A673 (cell line): ENCODE data around the gene SF3A1. TPM values are rescaled to one million over a fixed set of nuclear protein-coding genes. Genes with fewer than 3 reads are reported as not detected.

ENCODE experiments used
- BruUV-seq: library from RNA; stranded (reverse); fragments of 400-500 nt; replicated peaks from 2 replicates; lab custom pipeline; 2021; lab: Mats Ljungman, UMichigan
- CTCF ChIA-PET: fragments of 300-600 bp; sonication (Branson Sonifier 250); formaldehyde crosslinking; loops from one replicate; lab custom pipeline; 2022; ENCODE audit warnings: antibody characterized with exemption; lab: Charles Lee
- POLR2A ChIA-PET: fragments of 300-600 bp; sonication (Branson Sonifier 250); formaldehyde crosslinking; loops from one replicate; lab custom pipeline; 2022; ENCODE audit warnings: antibody characterized with exemption; ENCODE audit not compliant: low non-redundant PET; lab: Charles Lee
- DNase-seq: peaks from one replicate; pipeline ENCODE4 v3.0.0-alpha.2; 2015; ENCODE audit warnings: low spot score
- H3K27ac ChIP-seq: fragments of 200-600 bp; sonication (generic); 2 replicates; pipeline ENCODE4 v1.5.1; 2016; ENCODE audit warnings: mixed run types, low read depth, mild to moderate bottlenecking, mixed read lengths, antibody characterized with exemption, low read length; ENCODE audit not compliant: poor library complexity, severe bottlenecking
- H3K27me3 ChIP-seq: fragments of 200-600 bp; sonication (generic); replicated peaks from 2 replicates; pipeline ENCODE4 v1.6.1; 2017; ENCODE audit warnings: mixed run types, low read depth, mild to moderate bottlenecking, mixed read lengths, antibody characterized with exemption, low read length; ENCODE audit not compliant: insufficient read depth, poor library complexity
- H3K36me3 ChIP-seq: fragments of 200-600 bp; sonication (generic); 2 replicates; pipeline ENCODE4 v1.6.1; 2016; ENCODE audit warnings: mixed run types, mild to moderate bottlenecking, mixed read lengths, antibody characterized with exemption, low read length; ENCODE audit not compliant: insufficient read depth, poor library complexity, severe bottlenecking
- H3K4me1 ChIP-seq: fragments of 200-600 bp; sonication (generic); 2 replicates; pipeline ENCODE4 v1.6.1; 2017; ENCODE audit warnings: mixed run types, mild to moderate bottlenecking, mixed read lengths, antibody characterized with exemption, low read length; ENCODE audit not compliant: insufficient read depth, poor library complexity, severe bottlenecking
- H3K4me3 ChIP-seq: fragments of 200-600 bp; sonication (generic); 2 replicates; pipeline ENCODE4 v1.5.1; 2016; ENCODE audit warnings: low read depth, mixed run types, mild to moderate bottlenecking, mixed read lengths, low read length; ENCODE audit not compliant: poor library complexity, severe bottlenecking
- H3K9me3 ChIP-seq: fragments of 200-600 bp; sonication (generic); 2 replicates; pipeline ENCODE4 v1.6.1; 2016; ENCODE audit warnings: mixed run types, low read depth, mild to moderate bottlenecking, mixed read lengths, antibody characterized with exemption, low read length; ENCODE audit not compliant: poor library complexity, severe bottlenecking
- EZH2 ChIP-seq: fragments of 200-600 bp; sonication (generic); IDR thresholded peaks from 2 replicates; pipeline ENCODE4 v1.6.1; 2017; ENCODE audit warnings: borderline replicate concordance, low read depth, mild to moderate bottlenecking, mixed read lengths, antibody characterized with exemption, low read length; ENCODE audit not compliant: poor library complexity, severe bottlenecking
- intact Hi-C: fragments of 100-400 bp; cut with micrococcal nuclease; formaldehyde crosslinking; loops from one replicate; pipeline ENCODE4 v1.10.0; 2022; ENCODE audit not compliant: unreplicated experiment
- total RNA-seq: library from RNA; stranded (reverse); gene quantifications from 2 replicates; pipeline ENCODE4 v1.2.3, GENCODE V29; 2021
- TF ChIP-seq, protein P1 (sequence below): fragments of 300-800, 200-600 bp; sonication (generic); conservative IDR thresholded peaks from 2 replicates; pipeline ENCODE4 v1.5.1; 2017; ENCODE audit warnings: low read depth, mild to moderate bottlenecking, antibody characterized with exemption, low read length, moderate library complexity, mixed read lengths

Gene SF3A1
- total RNA-seq, 1 experiment from 2014 or later, result 366 TPM

DNA sequence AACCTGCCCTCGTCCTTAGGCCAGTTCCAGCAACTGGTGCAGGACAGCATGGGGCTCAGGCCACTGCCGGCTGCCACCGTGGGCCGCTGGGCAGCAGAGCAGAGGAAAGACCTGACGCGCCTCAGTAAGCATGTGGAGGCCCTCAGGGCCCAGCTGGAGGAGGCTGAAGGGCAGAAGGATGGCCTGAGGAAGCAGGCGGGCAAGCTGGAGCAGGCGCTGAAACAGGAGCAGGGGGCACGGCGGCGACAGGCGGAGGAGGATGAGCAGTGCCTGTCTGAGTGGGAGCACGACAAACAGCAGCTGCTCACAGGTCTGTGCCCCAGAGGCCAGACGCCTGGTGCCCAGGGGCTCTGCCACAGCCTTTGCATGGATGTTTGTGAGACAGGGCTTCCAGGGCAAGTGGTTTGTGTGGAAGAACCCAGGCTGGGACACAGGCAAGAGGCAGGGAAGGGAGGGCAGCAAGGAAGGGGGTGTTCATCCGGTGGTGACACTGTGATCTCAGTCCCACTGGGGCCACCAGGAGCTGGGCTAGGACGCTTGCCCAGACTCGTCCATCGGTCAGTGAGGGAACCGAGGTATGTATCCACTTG, 14.0 kb upstream of the SF3A1 start:
- no peaks in the 10 kb centered on the region for H3K36me3 ChIP-seq
- H3K4me3 ChIP-seq, result no peak overlapping the region
- intact Hi-C loops, result no loop called here
- POLR2A ChIA-PET, result no interaction called here
- CTCF ChIA-PET, result no interaction called here
- no peaks in the 10 kb centered on the region for H3K4me1 ChIP-seq
- no peak for DNase-seq
- H3K27ac ChIP-seq, result no peak overlapping the region
- H3K27me3 ChIP-seq, result no peaks in the 10 kb centered on the region
- no peaks in the 10 kb centered on the region for H3K9me3 ChIP-seq
- BruUV-seq, result no TSS peak
- TF ChIP-seq, protein P1, sequence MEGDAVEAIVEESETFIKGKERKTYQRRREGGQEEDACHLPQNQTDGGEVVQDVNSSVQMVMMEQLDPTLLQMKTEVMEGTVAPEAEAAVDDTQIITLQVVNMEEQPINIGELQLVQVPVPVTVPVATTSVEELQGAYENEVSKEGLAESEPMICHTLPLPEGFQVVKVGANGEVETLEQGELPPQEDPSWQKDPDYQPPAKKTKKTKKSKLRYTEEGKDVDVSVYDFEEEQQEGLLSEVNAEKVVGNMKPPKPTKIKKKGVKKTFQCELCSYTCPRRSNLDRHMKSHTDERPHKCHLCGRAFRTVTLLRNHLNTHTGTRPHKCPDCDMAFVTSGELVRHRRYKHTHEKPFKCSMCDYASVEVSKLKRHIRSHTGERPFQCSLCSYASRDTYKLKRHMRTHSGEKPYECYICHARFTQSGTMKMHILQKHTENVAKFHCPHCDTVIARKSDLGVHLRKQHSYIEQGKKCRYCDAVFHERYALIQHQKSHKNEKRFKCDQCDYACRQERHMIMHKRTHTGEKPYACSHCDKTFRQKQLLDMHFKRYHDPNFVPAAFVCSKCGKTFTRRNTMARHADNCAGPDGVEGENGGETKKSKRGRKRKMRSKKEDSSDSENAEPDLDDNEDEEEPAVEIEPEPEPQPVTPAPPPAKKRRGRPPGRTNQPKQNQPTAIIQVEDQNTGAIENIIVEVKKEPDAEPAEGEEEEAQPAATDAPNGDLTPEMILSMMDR, result no peak
- TF ChIP-seq EZH2, result no peak

DNA sequence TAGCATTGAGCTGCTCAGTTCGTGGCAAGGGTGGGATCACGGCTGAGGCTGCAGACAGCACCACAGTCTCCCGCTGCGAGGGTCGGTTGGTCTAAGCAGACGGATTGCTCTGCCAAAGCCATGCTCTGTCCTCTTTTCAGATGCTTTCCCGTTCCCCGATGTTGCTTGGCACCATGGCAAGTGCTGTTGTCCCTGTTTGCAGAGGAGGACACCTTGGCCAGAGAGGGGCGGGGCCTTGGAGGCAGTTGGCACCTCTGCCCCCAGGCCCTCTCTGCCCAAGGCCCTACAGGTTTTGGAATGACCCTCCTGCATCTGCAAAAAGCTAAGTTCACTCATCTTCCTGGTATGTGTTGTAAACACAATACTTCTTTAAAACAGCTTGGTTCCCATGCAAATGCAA, 11.7 kb upstream of the SF3A1 start:
- no peaks in the 10 kb centered on the region for H3K4me1 ChIP-seq
- no peaks in the 10 kb centered on the region for H3K36me3 ChIP-seq
- no peak for DNase-seq
- CTCF ChIA-PET, result interaction anchor here (0.6 kb wide), 1 partner anchor 19 kb away, joined by 4 read pairs; no protein-coding TSS in a partner anchor
- POLR2A ChIA-PET, result no interaction called here
- intact Hi-C loops, result no loop called here
- H3K9me3 ChIP-seq, result no peaks in the 10 kb centered on the region
- no peaks in the 10 kb centered on the region for H3K27me3 ChIP-seq
- no TSS peak for BruUV-seq
- H3K4me3 ChIP-seq, result no peak overlapping the region
- H3K27ac ChIP-seq, result no peak overlapping the region
- TF ChIP-seq, protein P1, result no peak

GRCh38 chr22:30365891-30366290, 9.2 kb upstream of the SF3A1 start:
- intact Hi-C loops, result no loop called here
- Histone ChIP-seq H3K27me3 (no peaks in the 10 kb centered on the region), H3K9me3 (no peaks in the 10 kb centered on the region), H3K27ac (no peak overlapping the region), H3K4me1 (no peaks in the 10 kb centered on the region), H3K4me3 (no peak overlapping the region), H3K36me3 (no peaks in the 10 kb centered on the region)
- TF ChIP-seq EZH2, result no peak
- TF ChIP-seq, protein P1, result no peak
- CTCF ChIA-PET, result no interaction called here
- DNase-seq, result no peak
- POLR2A ChIA-PET, result no interaction called here
- BruUV-seq, result no TSS peak
